GM19438 (cell line): ENCODE data around the gene PTPN22.
A peak's percentile ranks its signal among the peaks of the same experiment; 100 is the strongest.
"Not testable (repeated sequence)": the region's sequence is repeated elsewhere in the genome, so short reads cannot be mapped to it uniquely, and the experiment has no call there.

Experiments
- ATAC-seq: cut with Tn5 transposase; IDR thresholded peaks from one replicate; pipeline ENCODE4 v1.9.1; 2021; ENCODE audit warnings: low read depth; ENCODE audit not compliant: unreplicated experiment

The PTPN22 gene

DNA sequence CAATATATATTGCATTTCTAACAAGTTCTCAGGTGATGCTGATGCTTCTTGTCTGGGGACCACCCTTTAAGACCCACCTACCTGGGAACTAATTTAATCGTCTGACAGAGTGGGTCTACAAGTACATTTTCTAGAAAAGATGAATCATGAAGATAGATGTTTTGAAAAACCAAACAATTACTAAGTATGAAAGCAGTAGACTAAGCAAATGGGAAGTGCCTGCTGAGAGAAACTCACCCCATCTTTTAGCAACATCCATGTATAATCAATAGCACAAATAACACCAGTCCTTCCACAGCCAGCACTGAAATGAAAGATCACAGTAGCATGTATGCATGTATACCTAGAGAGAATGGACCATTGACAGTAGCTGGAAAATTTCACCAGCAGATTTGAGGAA, 17.3 kb downstream of the PTPN22 start:
- no peak for ATAC-seq

DNA sequence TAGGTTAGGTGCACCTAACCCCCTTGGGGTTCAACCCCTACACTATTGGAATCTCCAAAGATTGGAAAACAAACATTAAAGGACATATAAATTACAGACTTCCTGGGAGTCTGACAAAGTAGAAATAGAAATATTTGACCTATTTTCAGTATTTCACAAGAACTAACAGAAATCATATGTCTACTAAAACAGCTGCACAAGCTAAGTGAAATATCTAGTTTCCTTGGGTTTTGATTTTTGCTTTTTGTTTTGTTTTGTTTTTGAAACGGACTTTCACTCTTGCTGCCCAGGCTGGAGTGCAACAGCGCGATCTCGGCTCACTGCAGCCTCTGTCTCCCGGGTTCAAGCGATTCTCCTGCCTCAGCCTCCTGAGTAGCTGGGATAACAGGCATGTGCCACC, 18.8 kb downstream of the PTPN22 start:
- ATAC-seq: not testable (repeated sequence)

DNA sequence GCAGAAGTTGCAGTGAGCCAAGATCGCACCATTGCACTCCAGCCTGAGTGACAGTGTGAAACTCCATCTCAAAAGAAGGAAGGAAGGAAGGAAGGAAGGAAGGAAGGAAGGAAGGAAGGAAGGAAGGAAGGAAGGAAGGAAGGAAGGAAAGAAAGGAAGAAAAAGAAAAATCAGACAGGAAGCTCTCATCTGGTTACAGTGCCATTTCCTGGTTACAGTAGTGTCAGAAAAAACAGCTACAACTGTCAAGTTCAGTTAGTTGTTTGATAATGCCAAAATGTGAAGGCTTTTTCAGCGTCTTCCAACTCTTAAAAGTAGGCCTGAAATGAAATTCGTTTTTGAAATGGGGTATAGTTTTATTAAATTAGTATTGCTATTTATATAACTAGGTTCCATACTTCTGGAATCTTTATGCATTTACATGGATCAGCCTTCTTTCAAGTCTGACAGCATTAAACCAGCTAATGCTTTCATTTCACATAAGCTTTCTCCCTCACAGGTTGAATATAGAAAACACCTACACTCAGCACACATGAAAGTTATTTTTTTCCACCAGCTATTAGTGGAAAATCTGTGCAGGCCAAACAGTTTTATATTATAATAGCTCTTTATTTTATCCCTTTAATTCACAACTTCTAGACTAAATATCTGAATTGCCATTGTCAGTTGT, 21.2 kb downstream of the PTPN22 start:
- ATAC-seq: no peak

- no peak for ATAC-seq
These were observed 22.4 kb downstream of the PTPN22 start for GRCh38 chr1:113849072-113849471.

DNA sequence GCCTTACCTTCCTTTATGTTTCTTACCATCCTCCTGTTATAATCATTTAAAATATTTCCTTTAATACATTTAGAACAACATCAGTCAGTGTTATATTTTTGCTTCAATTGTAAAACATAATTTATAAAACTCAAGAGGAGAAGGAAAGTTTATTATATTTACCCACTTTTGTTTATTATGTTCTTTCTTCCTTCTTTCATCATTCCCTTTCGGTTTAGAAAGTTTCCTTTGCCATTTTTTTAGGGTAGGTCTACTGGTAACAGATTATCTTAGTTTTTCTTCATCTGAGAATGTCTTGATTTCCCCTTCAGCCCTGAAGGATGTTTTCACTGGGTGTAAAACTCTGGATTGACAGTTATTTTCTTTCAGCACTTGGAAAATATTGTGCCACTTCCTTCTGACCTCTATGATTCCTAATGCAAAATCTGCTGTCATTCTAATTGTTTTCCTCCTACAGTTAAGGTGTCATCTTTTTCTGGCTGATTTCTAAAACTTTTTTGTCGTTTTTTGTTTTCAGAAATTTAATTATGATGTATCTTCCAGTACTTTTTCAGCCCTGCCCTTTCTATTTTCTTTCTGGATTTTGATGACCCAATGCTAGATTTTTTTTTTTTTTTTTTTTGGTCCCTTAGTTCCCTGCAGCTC, 25.0 kb downstream of the PTPN22 start:
- ATAC-seq: no peak

GRCh38 chr1:113836534-113836933, 35.0 kb downstream of the PTPN22 start:
- ATAC-seq: no peak

GRCh38 chr1:113835686-113836290, 35.7 kb downstream of the PTPN22 start:
- ATAC-seq: no peak

DNA sequence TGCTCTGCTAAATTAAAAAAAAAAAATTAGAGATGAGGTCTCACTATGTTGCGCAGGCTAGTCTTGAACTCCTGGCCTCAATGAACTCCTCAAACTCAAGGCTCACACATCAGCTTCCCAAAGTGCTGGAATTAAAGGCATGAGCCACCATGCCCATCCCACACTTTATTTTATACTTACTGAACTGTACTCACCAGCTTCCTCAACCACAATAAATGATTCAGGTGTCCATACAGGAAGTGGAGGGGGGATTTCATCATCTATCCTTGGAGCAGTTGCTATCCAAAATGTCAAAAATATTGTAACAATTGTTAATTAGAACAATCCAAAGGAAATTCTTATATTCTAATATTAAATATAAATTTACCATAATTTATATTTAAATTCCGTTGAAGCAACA, 36.8 kb downstream of the PTPN22 start:
- ATAC-seq: no peak

GRCh38 chr1:113830039-113830438, 41.5 kb downstream of the PTPN22 start:
- no peak for ATAC-seq

DNA sequence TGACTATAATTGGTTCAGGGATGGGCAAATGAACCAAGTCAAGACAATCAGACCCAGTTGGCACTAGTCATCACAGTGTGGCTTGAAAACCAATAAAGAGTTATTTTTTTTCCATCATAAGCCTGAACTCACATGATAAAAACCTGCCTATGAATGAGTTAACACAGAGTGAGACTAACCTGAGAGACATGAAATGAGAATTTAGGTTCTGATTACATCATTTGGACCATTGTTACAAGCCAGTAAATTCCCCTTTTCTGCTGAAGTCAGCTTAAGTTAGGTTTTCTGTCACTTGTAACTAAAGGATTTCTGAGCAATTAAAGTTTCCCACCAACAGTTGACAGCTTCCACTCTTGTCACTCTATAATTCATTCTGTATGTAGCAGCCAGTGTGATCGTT, 49.6 kb downstream of the PTPN22 start:
- no peak for ATAC-seq

- no peak for ATAC-seq
These were observed 52.9 kb downstream of the PTPN22 start for GRCh38 chr1:113818578-113818977.

DNA sequence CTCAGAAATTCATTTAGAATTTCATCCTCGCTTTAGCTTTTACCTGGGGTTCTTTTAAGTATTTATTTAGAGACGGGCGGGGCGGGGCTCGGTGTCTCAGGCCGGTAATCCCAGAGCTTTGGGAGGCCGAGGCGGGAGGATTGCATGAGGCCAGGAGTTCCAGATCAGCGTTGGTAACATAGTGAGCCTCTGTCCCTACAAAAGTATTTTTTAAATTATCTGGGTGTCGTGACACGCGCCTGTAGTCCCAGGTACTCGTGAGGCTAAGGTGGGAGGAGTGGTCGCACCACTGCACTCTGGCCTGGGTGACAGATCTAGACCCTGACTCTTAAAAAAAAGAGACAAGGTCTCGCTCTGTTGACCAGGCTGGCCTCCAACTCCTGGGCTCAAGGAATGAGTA, 58.3 kb downstream of the PTPN22 start:
- ATAC-seq: no peak

DNA sequence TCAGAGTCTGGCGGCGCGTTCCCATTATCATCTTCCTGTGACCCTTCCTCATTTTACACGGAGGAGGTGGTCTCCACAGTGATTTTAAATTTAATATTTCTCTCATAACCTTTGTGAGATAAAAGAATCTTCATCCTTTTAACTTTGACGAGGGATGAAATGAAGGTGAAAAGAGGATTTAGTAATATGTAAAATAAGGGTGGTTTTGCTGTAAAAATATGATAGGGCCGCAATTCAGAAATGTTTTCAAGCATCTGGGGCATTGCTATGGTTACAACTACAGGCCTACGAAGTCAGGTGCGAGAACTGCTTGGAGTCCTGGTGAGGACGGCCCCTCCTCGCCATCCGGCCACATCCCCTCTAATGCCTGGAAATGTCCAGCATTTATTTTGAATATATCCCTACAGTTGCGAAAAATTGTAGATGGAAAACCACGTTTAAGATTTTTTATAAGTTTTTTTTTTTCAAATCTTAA, 58.8 kb downstream of the PTPN22 start:
- no peak for ATAC-seq

- peak; percentile 90 for ATAC-seq
These were observed 59.4 kb downstream of the PTPN22 start, which contains the start of gene RSBN1 for GRCh38 chr1:113811888-113812660. TSS of gene RSBN1 (minus strand) at chr1:113812476. CDS start at chr1:113812412, 64 bp downstream.

- ATAC-seq: peak; percentile 35
These were observed 60.2 kb downstream of the PTPN22 start for GRCh38 chr1:113811156-113811887.

GRCh38 chr1:113809670-113810602, 61.6 kb downstream of the PTPN22 start:
- ATAC-seq: no peak

GRCh38 chr1:113808450-113809195, 62.9 kb downstream of the PTPN22 start:
- ATAC-seq: no peak

- ATAC-seq: no peak
These were observed 65.9 kb downstream of the PTPN22 start for GRCh38 chr1:113805639-113806038.

GRCh38 chr1:113805256-113805531, 66.3 kb downstream of the PTPN22 start:
- ATAC-seq: no peak
